SIG-M5 (cell line): ENCODE data around the gene UBE2D1.

Source experiments
- DNase-seq: peaks from one replicate; lab custom pipeline; 2025; lab: John Stamatoyannopoulos, UW

UBE2D1 gene

GRCh38 chr10:58334817-58335305, at the start of gene UBE2D1:
TSS of gene UBE2D1 (plus strand) at chr10:58335006. CDS start at chr10:58335202, 196 bp downstream.
- no peak for DNase-seq

DNA sequence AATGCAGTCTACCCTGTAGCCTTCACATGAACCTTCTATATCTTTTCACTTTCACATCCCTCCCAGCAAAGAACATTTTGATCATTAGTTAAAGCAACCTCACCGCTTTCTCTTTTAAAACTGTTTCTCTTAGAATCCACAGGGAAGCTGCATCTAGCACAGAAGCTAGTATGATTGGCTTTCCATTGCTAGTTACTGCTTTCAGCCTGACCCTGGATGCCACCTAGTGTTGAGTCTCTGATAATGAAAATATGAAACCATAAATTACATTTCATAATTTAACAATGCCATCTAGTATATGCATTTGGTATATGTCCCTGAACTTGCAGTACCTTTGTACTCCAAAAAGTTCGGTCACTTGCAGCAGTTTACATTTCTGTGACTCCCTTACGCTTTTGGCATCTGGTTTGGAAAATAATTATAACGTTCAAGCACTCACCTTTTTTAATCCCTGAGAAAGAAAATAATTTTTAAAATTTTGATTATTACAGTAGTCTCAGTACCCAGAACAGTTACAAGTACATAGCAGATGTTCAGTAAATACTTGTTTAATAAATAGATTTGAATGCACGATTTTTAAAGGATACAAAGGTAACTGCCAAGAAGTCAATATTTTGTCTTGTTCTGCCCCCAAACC, 43.1 kb upstream of the UBE2D1 start:
- DNase-seq: no peak

GRCh38 chr10:58293989-58294388, 40.8 kb upstream of the UBE2D1 start:
- DNase-seq: no peak

DNA sequence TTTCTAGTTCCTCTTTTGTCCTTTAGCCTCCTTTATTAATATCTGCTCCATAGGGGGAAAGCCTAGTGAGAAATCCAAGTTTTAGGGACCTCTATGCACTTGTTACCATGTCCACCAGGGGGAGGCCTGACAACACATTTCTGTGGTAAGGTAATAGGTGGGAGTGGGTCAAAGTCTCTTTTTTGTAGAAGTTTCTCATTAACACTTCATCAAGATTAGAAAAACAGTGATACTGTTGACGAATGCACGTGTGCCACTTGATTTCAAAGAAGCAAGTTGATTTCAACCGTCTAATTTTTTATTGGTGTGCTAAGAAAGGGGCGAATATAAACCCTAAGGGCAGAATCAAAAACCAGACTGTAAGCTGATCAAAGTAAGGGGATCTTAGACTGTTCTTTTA, 35.2 kb upstream of the UBE2D1 start:
- no peak for DNase-seq

DNA sequence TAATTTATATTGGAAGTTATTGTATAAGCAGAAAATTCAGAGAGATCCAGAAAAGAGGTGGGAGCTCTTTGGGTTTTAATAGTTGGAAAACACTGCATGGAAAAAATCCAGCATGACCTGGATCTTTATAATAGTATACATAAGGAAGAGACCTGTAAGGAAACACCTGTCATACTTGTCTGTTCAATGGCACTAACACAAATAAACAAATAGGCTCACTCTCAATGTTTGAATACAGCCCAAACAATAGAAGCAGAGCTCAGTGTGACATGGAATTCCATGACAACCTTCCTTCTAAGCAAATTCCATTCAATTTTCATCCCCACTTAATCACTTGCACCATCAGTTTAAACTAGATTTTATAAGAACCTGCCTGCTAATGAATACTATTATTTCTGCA, 34.1 kb upstream of the UBE2D1 start:
- no peak for DNase-seq

GRCh38 chr10:58302254-58302653, 32.6 kb upstream of the UBE2D1 start:
- DNase-seq: no peak

- DNase-seq: no peak
Measured at GRCh38 chr10:58304099-58304633, 30.6 kb upstream of the UBE2D1 start.

GRCh38 chr10:58305821-58306220, 29.0 kb upstream of the UBE2D1 start:
- no peak for DNase-seq

DNA sequence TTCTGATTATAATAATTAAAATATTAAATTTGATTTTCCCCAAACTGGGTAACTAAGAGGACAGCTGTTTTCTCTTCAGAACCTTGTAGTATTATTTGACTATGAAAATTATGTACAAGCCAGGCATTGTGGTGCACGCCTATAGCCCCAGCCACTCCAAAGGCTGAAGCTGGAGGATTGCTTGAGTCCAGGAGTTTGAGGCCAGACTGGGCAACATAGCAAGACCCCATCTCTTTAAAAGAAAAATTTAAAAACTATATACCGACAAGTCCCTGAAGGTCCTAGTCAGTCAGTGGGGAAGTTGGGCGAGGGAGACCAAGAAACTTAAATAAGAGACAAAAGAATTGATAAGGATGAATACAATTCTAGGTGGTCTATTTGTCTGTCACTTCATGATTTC, 27.1 kb upstream of the UBE2D1 start:
- DNase-seq: no peak

DNA sequence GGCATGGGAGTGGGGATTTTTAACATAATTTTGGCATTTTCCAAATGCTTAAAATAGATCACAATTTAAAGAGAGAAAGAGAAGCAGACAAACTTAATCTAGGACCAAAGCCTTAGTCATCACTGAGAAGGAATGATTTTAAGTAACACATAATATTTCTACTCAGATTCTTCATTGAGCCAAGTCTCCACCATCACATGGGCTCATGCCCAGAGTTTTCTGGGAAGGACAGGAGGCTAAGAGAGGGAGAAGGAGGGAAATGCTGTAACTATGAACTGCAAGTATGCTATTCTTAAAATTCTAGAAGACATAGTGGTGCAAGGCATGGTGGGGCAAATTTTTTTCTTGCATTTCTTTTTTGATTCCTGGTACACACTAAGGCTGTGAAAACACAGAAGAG, 23.8 kb upstream of the UBE2D1 start:
- DNase-seq: no peak

- DNase-seq: no peak
Measured at GRCh38 chr10:58316874-58317273, 17.9 kb upstream of the UBE2D1 start.

DNA sequence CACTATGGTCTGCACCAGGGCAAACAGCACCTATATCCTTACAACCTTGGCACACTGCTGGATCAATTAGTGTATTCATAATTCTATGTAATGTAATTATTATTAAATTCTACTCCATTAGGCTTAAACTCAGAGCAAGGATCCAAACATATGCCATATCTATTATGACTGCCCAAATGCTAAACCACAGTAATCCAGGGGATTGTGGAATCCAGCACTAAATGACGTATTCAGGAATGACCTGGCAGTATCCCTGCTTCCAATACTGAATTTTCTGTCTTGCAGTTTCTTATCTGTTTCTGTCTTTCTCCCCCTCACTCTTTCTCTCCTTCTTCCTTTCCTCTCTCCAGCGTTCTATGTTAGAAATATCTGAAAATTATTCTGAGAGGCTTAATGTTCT, 16.5 kb upstream of the UBE2D1 start:
- no peak for DNase-seq

- no peak for DNase-seq
Measured at GRCh38 chr10:58319599-58319998, 15.2 kb upstream of the UBE2D1 start.

- no peak for DNase-seq
Measured at GRCh38 chr10:58320351-58321049, 14.3 kb upstream of the UBE2D1 start.

DNA sequence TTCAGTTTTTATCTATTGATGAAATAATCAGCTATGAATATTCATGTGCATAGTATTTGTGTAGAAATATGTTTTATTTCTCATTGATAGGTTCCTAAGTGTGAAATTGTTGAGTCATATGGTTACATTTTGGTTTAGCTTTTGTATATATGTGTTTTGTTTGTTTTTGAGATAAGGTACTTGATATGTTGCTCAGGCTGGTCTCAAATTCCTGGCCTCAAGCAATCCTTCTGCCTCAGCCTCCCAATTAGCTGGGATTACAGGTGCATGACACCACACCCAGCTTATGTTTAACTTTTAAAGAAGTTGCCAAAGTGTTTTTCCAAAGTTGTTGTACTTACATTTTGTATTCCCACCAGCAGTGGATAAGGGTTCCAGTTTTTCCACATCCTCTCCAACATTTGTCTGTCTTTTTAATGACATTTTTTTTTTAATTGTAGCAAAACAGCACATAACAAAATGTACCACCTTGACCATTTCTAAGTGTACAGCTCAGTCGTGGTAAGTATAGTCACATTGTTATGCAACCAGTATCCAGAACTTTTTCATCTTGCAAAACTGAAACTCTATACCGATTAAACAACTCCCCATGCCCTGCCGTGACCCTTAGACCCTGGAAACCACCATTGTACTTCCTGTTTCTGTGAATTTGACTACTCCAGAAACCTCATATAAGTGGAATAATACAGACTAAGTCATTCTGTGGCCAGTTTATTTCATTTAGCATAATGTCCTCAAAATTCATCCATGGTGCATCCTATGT, 12.6 kb upstream of the UBE2D1 start:
- peak; percentile 55 for DNase-seq

- no peak for DNase-seq
Measured at GRCh38 chr10:58322835-58323209, 12.0 kb upstream of the UBE2D1 start.

DNA sequence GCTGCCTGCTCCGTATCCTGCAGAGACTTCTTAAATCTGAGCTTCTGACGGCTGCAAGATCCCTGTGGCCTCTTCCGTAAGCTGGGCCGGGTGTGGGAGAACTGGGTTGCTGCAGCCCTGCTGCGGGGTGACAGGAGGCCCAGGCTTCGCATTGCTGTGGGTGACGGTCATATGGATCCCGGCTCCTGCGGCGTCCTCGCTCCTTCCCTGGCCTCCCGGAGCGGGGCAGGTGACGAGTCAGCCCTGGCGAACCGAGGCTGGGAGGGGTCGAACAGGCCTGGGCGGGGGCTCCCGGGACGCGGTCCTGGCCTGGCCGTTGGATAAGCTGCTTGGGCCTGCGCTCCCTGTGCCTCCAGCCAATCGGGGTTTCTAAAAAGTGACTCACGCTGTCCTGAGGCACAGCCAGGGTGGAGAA, 7.8 kb upstream of the UBE2D1 start:
- DNase-seq: no peak

- DNase-seq: no peak
Measured at GRCh38 chr10:58328233-58328632, 6.6 kb upstream of the UBE2D1 start.

DNA sequence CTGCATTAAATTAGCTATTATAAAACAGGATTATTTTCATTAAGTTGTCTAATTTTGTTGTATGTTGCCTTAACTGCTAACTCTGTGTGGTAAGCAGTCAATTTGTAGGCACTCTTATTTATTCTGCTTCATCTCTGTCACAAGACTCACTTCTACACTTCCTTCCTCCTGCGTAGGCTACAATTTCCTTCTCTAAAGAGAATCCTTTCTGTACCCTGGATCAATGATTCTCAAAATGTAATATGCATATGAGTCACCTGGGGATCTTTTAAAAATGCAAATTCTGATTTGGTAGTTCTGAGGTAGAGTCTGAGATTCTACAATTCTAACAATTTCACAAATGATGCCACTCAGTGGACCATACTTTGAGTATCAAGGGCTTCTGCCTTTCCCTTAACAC, 4.4 kb upstream of the UBE2D1 start:
- no peak for DNase-seq

DNA sequence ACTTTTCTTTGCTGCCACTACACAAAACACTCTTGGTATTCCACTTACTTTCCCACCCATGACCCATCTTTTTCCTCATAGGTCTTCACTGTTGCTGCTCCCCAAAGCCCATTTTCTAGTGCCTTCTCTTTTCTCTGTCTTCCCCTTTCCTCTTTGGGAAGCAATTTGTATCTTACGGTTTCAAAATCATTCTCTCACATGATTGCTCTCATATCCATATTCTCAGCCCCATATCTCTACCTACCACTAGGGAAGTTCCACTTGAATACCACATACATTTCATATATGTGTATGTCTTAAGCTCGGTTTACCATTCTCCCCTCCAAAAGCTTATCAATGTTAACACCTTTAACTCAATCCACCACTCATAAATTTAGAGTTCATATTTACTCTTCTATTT, 3.2 kb upstream of the UBE2D1 start:
- DNase-seq: no peak

GRCh38 chr10:58335306-58336005, 650 bp downstream of the UBE2D1 start:
- no peak for DNase-seq

DNA sequence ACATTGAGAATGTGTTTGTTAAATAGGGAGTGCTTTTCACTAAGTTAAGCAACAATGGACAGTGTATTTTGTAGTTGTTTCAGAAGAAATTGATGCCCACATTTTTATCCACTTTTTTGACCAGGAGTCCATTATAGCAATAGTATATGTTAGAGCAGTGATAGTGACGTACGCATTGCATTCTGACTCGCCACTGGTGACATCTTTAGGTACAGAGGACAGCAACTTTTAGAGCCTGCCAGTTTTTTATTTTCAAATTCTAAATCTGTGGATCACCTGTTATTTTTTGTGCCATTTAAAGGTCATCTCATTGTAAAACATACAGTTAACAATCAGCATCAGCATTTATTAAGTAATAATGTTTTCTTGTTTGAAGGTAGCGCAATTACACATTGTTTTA, 1.4 kb downstream of the UBE2D1 start:
- no peak for DNase-seq
